ENCODE results near the gene RAB7B. TPM values are rescaled to one million over a fixed set of nuclear protein-coding genes. Genes with fewer than 3 reads are reported as not detected.

Gene RAB7B
- total RNA-seq, 1 experiment from 2014 or later: 0.22 TPM

DNA sequence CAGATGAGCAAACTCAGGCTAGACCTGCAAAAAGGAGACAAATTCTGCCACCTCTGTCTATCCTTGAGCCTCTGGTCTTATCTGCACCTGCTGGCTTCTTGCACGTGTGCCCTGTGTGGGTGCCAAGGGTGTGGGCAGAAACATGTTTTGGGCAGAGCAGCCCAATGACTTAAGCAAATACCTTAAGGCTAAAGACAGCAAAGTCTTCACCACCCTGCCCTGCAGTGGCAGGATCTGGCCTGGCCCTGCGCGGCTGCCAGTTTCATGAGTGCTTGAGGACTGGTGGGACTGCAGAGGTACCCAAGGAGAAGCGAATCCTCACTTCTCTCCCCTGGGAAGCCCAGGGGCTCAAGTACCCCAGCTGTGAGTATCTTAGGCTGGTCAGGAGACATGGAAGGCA lies 56.2 kb downstream of the RAB7B start:
- no peaks in the 10 kb centered on the region for H3K9me2 ChIP-seq (ENCODE audit: insufficient read depth)

More for the DNA sequence above, 56.2 kb downstream of the RAB7B start:
- no peak for ATAC-seq
- no peak overlapping the region for H3K27ac ChIP-seq (ENCODE audit: low read depth, low read length)
- H3K4me1 ChIP-seq (ENCODE audit: control insufficient read depth in 1 of 2, insufficient read depth in 2 of 2, low read length in 2 of 2): peaks cover 0 to 8% of the 10 kb centered on the region in 2 experiments; a peak in 2 of 4 replicates
- H3K79me2 ChIP-seq (ENCODE audit: insufficient read depth, low read length): no peaks in the 10 kb centered on the region
- CTCF ChIA-PET: interaction anchor here (1.2 kb wide), 2 partner anchors 10 to 30 kb away, joined by 3 to 4 read pairs; no protein-coding TSS in a partner anchor
- no peaks in the 10 kb centered on the region for H4K20me1 ChIP-seq (ENCODE audit: insufficient read depth)
- peaks cover 44% of the 10 kb centered on the region for H3K27me3 ChIP-seq (ENCODE audit: insufficient read depth, low read length)
- H3K9ac ChIP-seq (ENCODE audit: low read length): no peak overlapping the region
- no peak overlapping the region for H3K4me3 ChIP-seq (replicated peaks in 1 of 2; ENCODE audit: low read depth in 1 of 2, low read length in 2 of 2)
- no peak overlapping the region for H3K4me2 ChIP-seq (ENCODE audit: low read length)
- no peaks in the 10 kb centered on the region for H3K9me3 ChIP-seq (ENCODE audit: control insufficient read depth in 1 of 2, insufficient read depth in 1 of 2, low read depth in 1 of 2, low read length in 2 of 2)
- POLR2A ChIA-PET: no interaction called here
- H2AFZ ChIP-seq (ENCODE audit: low read depth, low read length, poor library complexity, severe bottlenecking): no peak overlapping the region
- H3K36me3 ChIP-seq (ENCODE audit: control insufficient read depth in 1 of 2, insufficient read depth in 2 of 2, low read length in 2 of 2): no peaks in the 10 kb centered on the region
- no TSS peak for BruUV-seq (replicated peaks)
- RAD21 ChIA-PET (ENCODE audit: low non-redundant PET in 1 of 2, low total read pairs in 2 of 2, uncharacterized antibody in 2 of 2, unreplicated experiment in 2 of 2): no interaction called here
- TF ChIP-seq ZNF274 (IDR thresholded peaks at IDR 0.05; ENCODE audit: low read depth, low read length) (no peak), ELF1 (IDR thresholded peaks at IDR 0.05; ENCODE audit: borderline replicate concordance, low read depth) (no peak), ZBTB33 (IDR thresholded peaks at IDR 0.05; ENCODE audit: extremely low read depth, insufficient replicate concordance, low read length) (no peak), SRF (IDR thresholded peaks at IDR 0.05; ENCODE audit: low read depth) (no peak), SP1 (IDR thresholded peaks at IDR 0.05; ENCODE audit: low read depth) (no peak), REST (IDR thresholded peaks at IDR 0.05; ENCODE audit: low read depth) (no peak), CTCF (IDR thresholded peaks at IDR 0.05 in 2 of 3, conservative IDR thresholded peaks at IDR 0.05 in 1 of 3; ENCODE audit: borderline replicate concordance in 1 of 3, insufficient read depth in 1 of 3, low read depth in 2 of 3, low read length in 2 of 3) (no peak), POLR2AphosphoS5 (IDR thresholded peaks at IDR 0.05; ENCODE audit: low read depth, low read length) (no peak), SIN3A (IDR thresholded peaks at IDR 0.05; ENCODE audit: low read depth) (no peak), EZH2phosphoT487 (IDR thresholded peaks at IDR 0.05; ENCODE audit: borderline replicate concordance) (no peak), EGR1 (IDR thresholded peaks at IDR 0.05; ENCODE audit: low read depth) (no peak), EZH2 (IDR thresholded peaks at IDR 0.05) (no peak)
- TF ChIP-seq, protein P1, sequence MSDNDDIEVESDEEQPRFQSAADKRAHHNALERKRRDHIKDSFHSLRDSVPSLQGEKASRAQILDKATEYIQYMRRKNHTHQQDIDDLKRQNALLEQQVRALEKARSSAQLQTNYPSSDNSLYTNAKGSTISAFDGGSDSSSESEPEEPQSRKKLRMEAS (IDR thresholded peaks at IDR 0.05): no peak
- TF ChIP-seq, protein P2, sequence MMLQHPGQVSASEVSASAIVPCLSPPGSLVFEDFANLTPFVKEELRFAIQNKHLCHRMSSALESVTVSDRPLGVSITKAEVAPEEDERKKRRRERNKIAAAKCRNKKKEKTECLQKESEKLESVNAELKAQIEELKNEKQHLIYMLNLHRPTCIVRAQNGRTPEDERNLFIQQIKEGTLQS (IDR thresholded peaks at IDR 0.05): no peak
- DNase-seq (ENCODE audit: low read depth, low spot score): no peak
- intact Hi-C loops (cut with micrococcal nuclease): no loop called here
